ENCODE results near the gene SLC6A3. TPM values are rescaled to one million over a fixed set of nuclear protein-coding genes. Genes with fewer than 3 reads are reported as not detected.

Gene SLC6A3
- total RNA-seq, 2 experiments from 2014 or later, result not detected

Other genes with a start within 250 kb of the SLC6A3 start
- not detected for gene SLC6A19, start 243.8 kb downstream of the SLC6A3 start, total RNA-seq
- gene SLC6A18, start 220.1 kb downstream of the SLC6A3 start, total RNA-seq, result not detected
- under 1 TPM in 1 of 2 experiments, not detected in 1; 0.08 TPM for gene TERT, start 150.4 kb downstream of the SLC6A3 start, total RNA-seq
- 10 to 100 TPM; 56.8 to 58.9 TPM for gene CLPTM1L, start 100.3 kb downstream of the SLC6A3 start, total RNA-seq
- 10 to 100 TPM; 28.8 to 29.1 TPM for gene LPCAT1, start 78.5 kb upstream of the SLC6A3 start, total RNA-seq

Data from CD8-positive, alpha-beta T cell (primary cell).